Liver (tissue), 9 donors: ENCODE measurements around the gene GALNTL6. TPM values are rescaled to one million over a fixed set of nuclear protein-coding genes. Genes with fewer than 3 reads are reported as not detected.

ENCODE experiments used
- DNase-seq: peaks from one replicate; pipeline ENCODE4 v3.0.0-alpha.2; 2017; ENCODE audit warnings: low spot score
- H3K27ac ChIP-seq, 2 donors: one replicate each; pipeline ENCODE4 v1.7.0; 2013; ENCODE audit warnings: inconsistent platforms in 2 of 2, low read length in 2 of 2, control low read depth in 1 of 2, low read depth in 1 of 2, mild to moderate bottlenecking in 1 of 2
- H3K27me3 ChIP-seq, 4 donors: one replicate each; pipeline versions ENCODE4 v1.6.1 to v1.7.0; 2013; ENCODE audit warnings: low read length in 3 of 4, inconsistent platforms in 1 of 4, mild to moderate bottlenecking in 1 of 4, moderate library complexity in 1 of 4; ENCODE audit not compliant: control insufficient read depth in 4 of 4, insufficient read depth in 4 of 4
- H3K36me3 ChIP-seq, 4 donors: one replicate each; pipeline versions ENCODE4 v1.6.1 to v1.7.0; 2013; ENCODE audit warnings: low read length in 3 of 4, mild to moderate bottlenecking in 3 of 4, low read depth in 1 of 4, moderate library complexity in 1 of 4; ENCODE audit not compliant: control insufficient read depth in 4 of 4, insufficient read depth in 3 of 4
- H3K4me1 ChIP-seq, 4 donors: one replicate each; pipeline versions ENCODE4 v1.6.1 to v1.7.0; 2013; ENCODE audit warnings: low read length in 3 of 4, mild to moderate bottlenecking in 3 of 4, moderate library complexity in 1 of 4; ENCODE audit not compliant: control insufficient read depth in 4 of 4, insufficient read depth in 4 of 4
- H3K4me3 ChIP-seq, 3 donors: one replicate each; pipeline versions ENCODE4 v1.6.1 to v1.7.0; 2013; ENCODE audit warnings: low read length in 3 of 3, control low read depth in 1 of 3, low read depth in 1 of 3, mild to moderate bottlenecking in 1 of 3
- H3K9ac ChIP-seq, 2 donors: one replicate each; pipeline ENCODE4 v1.7.0; 2013; ENCODE audit warnings: low read length in 2 of 2, mild to moderate bottlenecking in 2 of 2, moderate library complexity in 2 of 2, control low read depth in 1 of 2, low read depth in 1 of 2
- H3K9me3 ChIP-seq, 4 donors: one replicate each; pipeline versions ENCODE4 v1.6.1 to v1.7.0; 2013; ENCODE audit warnings: low read length in 3 of 4; ENCODE audit not compliant: control insufficient read depth in 4 of 4
- ATF3 ChIP-seq: IDR thresholded peaks from 2 replicates; pipeline ENCODE4 v1.6.1; 2016; ENCODE audit warnings: antibody characterized with exemption
- CTCF ChIP-seq: fragments of 150-350 bp; IDR thresholded peaks from 2 replicates; pipeline ENCODE4 v1.5.1; 2017; ENCODE audit warnings: improper control_type of control experiment, low read depth, low read length; ENCODE audit not compliant: missing input control
- EGR1 ChIP-seq, 2 donors: IDR thresholded peaks; 2 replicates each; pipeline ENCODE4 v1.6.1; 2016 to 2018; ENCODE audit warnings: antibody characterized with exemption in 2 of 2, low read depth in 2 of 2
- FOXA1 ChIP-seq: IDR thresholded peaks from 2 replicates; pipeline ENCODE4 v1.6.1; 2016; ENCODE audit warnings: antibody characterized with exemption
- FOXA2 ChIP-seq: IDR thresholded peaks from 2 replicates; pipeline ENCODE4 v1.6.1; 2016; ENCODE audit warnings: antibody characterized with exemption
- GABPA ChIP-seq, 2 donors: IDR thresholded peaks in 1 of 2; conservative IDR thresholded peaks in 1 of 2; 2 replicates each; pipeline ENCODE4 v1.6.1; 2016; ENCODE audit warnings: antibody characterized with exemption in 2 of 2, mild to moderate bottlenecking in 1 of 2, moderate library complexity in 1 of 2
- HNF4A ChIP-seq, 2 donors: conservative IDR thresholded peaks; 2 replicates each; pipeline ENCODE4 v1.6.1; 2016; ENCODE audit warnings: antibody characterized with exemption in 2 of 2, mild to moderate bottlenecking in 2 of 2
- HNF4G ChIP-seq: IDR thresholded peaks from 2 replicates; pipeline ENCODE4 v1.6.1; 2016; ENCODE audit warnings: antibody characterized with exemption
- JUND ChIP-seq, 2 donors: IDR thresholded peaks; 2 replicates each; pipeline ENCODE4 v1.6.1; 2016; ENCODE audit warnings: antibody characterized with exemption in 2 of 2
- NR2F2 ChIP-seq: IDR thresholded peaks from 2 replicates; pipeline ENCODE4 v1.6.1; 2016; ENCODE audit warnings: antibody characterized with exemption
- RAD21 ChIP-seq, 2 donors: IDR thresholded peaks; 2 replicates each; pipeline ENCODE4 v1.6.1; 2016; ENCODE audit warnings: antibody characterized with exemption in 2 of 2, mild to moderate bottlenecking in 2 of 2
- RXRA ChIP-seq, 2 donors: IDR thresholded peaks; 2 replicates each; pipeline ENCODE4 v1.6.1; 2017 to 2018; ENCODE audit warnings: antibody characterized with exemption in 2 of 2, mild to moderate bottlenecking in 1 of 2
- SP1 ChIP-seq: IDR thresholded peaks from 2 replicates; pipeline ENCODE4 v1.6.1; 2018; ENCODE audit warnings: antibody characterized with exemption, mild to moderate bottlenecking
- TAF1 ChIP-seq: conservative IDR thresholded peaks from 2 replicates; pipeline ENCODE4 v1.6.1; 2016; ENCODE audit warnings: antibody characterized with exemption, mild to moderate bottlenecking
- YY1 ChIP-seq: IDR thresholded peaks from 2 replicates; pipeline ENCODE4 v1.6.1; 2016; ENCODE audit warnings: antibody characterized with exemption, mild to moderate bottlenecking
- WGBS: extraction: QIAGEN DNeasy Blood & Tissue Kit; methylation state at CpG from one replicate; pipeline ENCODE4 v1.1.7; 2013; 5-methylcytosine and 5-hydroxymethylcytosine counted together
- polyA plus RNA-seq, 2 donors: library from polyadenylated mRNA; stranded (reverse) in 1 of 2; unstranded in 1 of 2; fragments of 200-250 nt in 1 of 2; fragments of >200 nt in 1 of 2; fragmentation: Nextera tagmentation in 1 of 2; extraction: Ambion mirVana in 1 of 2; gene quantifications; one replicate each; pipeline versions ENCODE4 v1.2.1 to v1.2.3, GENCODE V29; 2013 to 2015
- total RNA-seq, 2 donors: library from RNA; depleted of rRNA; stranded (reverse); fragments of >200 nt; gene quantifications; one replicate each; pipeline ENCODE4 v1.2.3, GENCODE V29; 2014
- TF ChIP-seq, protein P1 (sequence below): IDR thresholded peaks from 2 replicates; pipeline ENCODE4 v1.6.1; 2016; ENCODE audit warnings: antibody characterized with exemption
- TF ChIP-seq, protein P2 (sequence below): IDR thresholded peaks from 2 replicates; pipeline ENCODE4 v1.6.1; 2016; ENCODE audit warnings: antibody characterized with exemption
- TF ChIP-seq, protein P3 (sequence below): IDR thresholded peaks from 2 replicates; pipeline ENCODE4 v1.6.1; 2016; ENCODE audit warnings: antibody characterized with exemption, mild to moderate bottlenecking
- donor health status: healthy.
- donor health status: healthy.
- donor health status: healthy.
- donor health status: healthy.
- donor health status: healthy.

The GALNTL6 gene
- total and polyA plus RNA-seq, 4 donors: 0.06 to 0.08 TPM; not detected in 2

DNA sequence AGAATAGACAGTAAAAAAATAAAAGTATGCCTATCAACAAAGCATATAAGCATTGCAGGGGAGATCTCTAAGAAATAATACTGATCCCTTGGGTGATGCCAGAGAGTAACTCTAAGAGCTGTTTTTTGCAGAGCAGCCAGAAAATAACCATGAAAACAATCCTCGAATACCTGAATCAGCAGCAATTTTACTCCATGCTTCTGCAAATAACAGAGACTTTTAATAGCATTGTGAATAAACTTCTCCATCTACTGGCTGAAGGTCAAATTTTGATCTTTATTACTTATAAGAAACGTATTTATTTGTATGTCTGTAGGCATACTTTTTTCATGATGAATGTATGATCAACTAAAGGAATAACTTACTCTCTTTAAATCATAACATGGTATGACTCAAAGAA, 334.5 kb downstream of the GALNTL6 start:
- Histone ChIP-seq H3K4me1 (no peaks in the 10 kb centered on the region), H3K27me3 (no peaks in the 10 kb centered on the region), H3K27ac (no peak overlapping the region), H3K36me3 (no peaks in the 10 kb centered on the region), H3K4me3 (no peak overlapping the region), H3K9me3 (no peaks in the 10 kb centered on the region), H3K9ac (no peak overlapping the region)
- 47% methylated on average over 2 of the region's 2 CpGs for WGBS
- no peak for TF ChIP-seq YY1
- TF ChIP-seq RXRA (IDR thresholded peaks at IDR 0.05): no peak
- no peak for TF ChIP-seq TAF1
- TF ChIP-seq, protein P1, sequence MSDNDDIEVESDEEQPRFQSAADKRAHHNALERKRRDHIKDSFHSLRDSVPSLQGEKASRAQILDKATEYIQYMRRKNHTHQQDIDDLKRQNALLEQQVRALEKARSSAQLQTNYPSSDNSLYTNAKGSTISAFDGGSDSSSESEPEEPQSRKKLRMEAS: no peak
- TF ChIP-seq, protein P2, sequence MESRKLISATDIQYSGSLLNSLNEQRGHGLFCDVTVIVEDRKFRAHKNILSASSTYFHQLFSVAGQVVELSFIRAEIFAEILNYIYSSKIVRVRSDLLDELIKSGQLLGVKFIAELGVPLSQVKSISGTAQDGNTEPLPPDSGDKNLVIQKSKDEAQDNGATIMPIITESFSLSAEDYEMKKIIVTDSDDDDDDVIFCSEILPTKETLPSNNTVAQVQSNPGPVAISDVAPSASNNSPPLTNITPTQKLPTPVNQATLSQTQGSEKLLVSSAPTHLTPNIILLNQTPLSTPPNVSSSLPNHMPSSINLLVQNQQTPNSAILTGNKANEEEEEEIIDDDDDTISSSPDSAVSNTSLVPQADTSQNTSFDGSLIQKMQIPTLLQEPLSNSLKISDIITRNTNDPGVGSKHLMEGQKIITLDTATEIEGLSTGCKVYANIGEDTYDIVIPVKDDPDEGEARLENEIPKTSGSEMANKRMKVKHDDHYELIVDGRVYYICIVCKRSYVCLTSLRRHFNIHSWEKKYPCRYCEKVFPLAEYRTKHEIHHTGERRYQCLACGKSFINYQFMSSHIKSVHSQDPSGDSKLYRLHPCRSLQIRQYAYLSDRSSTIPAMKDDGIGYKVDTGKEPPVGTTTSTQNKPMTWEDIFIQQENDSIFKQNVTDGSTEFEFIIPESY: no peak
- TF ChIP-seq CTCF: no peak
- no peak for TF ChIP-seq ATF3
- no peak for TF ChIP-seq RAD21 (IDR thresholded peaks at IDR 0.05)
- TF ChIP-seq HNF4A (conservative IDR thresholded peaks at IDR 0.05): no peak
- no peak for TF ChIP-seq FOXA1
- no peak for DNase-seq

DNA sequence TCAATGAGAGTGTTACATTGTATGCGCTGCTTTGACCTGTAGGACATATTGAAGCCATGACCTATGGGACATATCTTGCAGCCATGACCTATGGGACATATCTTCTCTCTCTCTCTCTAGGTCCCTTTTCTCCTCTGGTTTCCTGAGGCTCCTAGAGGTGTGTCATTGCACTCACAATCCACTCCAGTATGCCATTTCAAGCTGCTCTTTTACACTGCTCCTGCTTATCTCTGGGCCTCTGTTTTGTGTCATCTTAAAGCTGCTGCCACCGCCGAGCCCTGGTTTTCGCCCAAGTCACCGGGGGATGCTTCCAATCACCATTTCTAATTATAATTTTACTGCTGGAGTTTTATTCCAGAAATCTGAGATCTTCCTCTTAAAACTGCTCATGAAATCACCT, 336.1 kb downstream of the GALNTL6 start:
- H3K27me3 ChIP-seq: no peaks in the 10 kb centered on the region
- no peaks in the 10 kb centered on the region for H3K4me1 ChIP-seq
- WGBS: 64% methylated on average over 5 of the region's 5 CpGs
- H3K4me3 ChIP-seq: no peak overlapping the region
- DNase-seq: no peak
- no peak overlapping the region for H3K9ac ChIP-seq
- H3K36me3 ChIP-seq: no peaks in the 10 kb centered on the region
- H3K27ac ChIP-seq: no peak overlapping the region
- TF ChIP-seq NR2F2 (no peak), RAD21 (IDR thresholded peaks at IDR 0.05) (no peak), HNF4A (conservative IDR thresholded peaks at IDR 0.05) (no peak), YY1 (no peak), FOXA1 (no peak), TAF1 (no peak), GABPA (IDR thresholded peaks at IDR 0.05 in 1 of 2, conservative IDR thresholded peaks at IDR 0.05 in 1 of 2) (no peak), RXRA (IDR thresholded peaks at IDR 0.05) (no peak), HNF4G (no peak), CTCF (no peak), JUND (IDR thresholded peaks at IDR 0.05) (no peak), EGR1 (IDR thresholded peaks at IDR 0.05; ENCODE audit: low read depth in 2 of 2) (no peak), FOXA2 (no peak), ATF3 (no peak), SP1 (no peak)
- TF ChIP-seq, protein P2: no peak
- TF ChIP-seq, protein P1: no peak
- TF ChIP-seq, protein P3, sequence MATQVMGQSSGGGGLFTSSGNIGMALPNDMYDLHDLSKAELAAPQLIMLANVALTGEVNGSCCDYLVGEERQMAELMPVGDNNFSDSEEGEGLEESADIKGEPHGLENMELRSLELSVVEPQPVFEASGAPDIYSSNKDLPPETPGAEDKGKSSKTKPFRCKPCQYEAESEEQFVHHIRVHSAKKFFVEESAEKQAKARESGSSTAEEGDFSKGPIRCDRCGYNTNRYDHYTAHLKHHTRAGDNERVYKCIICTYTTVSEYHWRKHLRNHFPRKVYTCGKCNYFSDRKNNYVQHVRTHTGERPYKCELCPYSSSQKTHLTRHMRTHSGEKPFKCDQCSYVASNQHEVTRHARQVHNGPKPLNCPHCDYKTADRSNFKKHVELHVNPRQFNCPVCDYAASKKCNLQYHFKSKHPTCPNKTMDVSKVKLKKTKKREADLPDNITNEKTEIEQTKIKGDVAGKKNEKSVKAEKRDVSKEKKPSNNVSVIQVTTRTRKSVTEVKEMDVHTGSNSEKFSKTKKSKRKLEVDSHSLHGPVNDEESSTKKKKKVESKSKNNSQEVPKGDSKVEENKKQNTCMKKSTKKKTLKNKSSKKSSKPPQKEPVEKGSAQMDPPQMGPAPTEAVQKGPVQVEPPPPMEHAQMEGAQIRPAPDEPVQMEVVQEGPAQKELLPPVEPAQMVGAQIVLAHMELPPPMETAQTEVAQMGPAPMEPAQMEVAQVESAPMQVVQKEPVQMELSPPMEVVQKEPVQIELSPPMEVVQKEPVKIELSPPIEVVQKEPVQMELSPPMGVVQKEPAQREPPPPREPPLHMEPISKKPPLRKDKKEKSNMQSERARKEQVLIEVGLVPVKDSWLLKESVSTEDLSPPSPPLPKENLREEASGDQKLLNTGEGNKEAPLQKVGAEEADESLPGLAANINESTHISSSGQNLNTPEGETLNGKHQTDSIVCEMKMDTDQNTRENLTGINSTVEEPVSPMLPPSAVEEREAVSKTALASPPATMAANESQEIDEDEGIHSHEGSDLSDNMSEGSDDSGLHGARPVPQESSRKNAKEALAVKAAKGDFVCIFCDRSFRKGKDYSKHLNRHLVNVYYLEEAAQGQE: no peak
- no peaks in the 10 kb centered on the region for H3K9me3 ChIP-seq
